Stimulated activated CD4-positive, alpha-beta T cell treated with anti-CD3 and anti-CD28 coated beads, Interleukin-4, amount 100 ng/mL, for 4 hours (primary cell): ENCODE data around the gene RNF217.
"Not testable (repeated sequence)": the region's sequence is repeated elsewhere in the genome, so short reads cannot be mapped to it uniquely, and the experiment has no call there.

Experiments
- DNase-seq, 2 experiments: peaks; one replicate each; pipeline ENCODE4 v3.0.0-alpha.2; 2020

RNF217 gene

GRCh38 chr6:125066964-125067363, 104.7 kb downstream of the RNF217 start:
- no peak for DNase-seq

- DNase-seq = no peak
These were observed 105.3 kb downstream of the RNF217 start for GRCh38 chr6:125067552-125067951.

- DNase-seq = no peak
These were observed 110.8 kb downstream of the RNF217 start for GRCh38 chr6:125073071-125073470.

GRCh38 chr6:125074120-125074519, 111.9 kb downstream of the RNF217 start:
- no peak for DNase-seq

GRCh38 chr6:125075073-125075472, 112.8 kb downstream of the RNF217 start:
- not testable (repeated sequence) for DNase-seq

GRCh38 chr6:125075741-125076481, 113.7 kb downstream of the RNF217 start:
- no peak for DNase-seq

GRCh38 chr6:125076482-125076742, 114.2 kb downstream of the RNF217 start:
- DNase-seq = no peak

GRCh38 chr6:125077453-125077852, 115.2 kb downstream of the RNF217 start:
- DNase-seq = no peak

- DNase-seq = no peak
These were observed 116.5 kb downstream of the RNF217 start for GRCh38 chr6:125078602-125079321.

- DNase-seq = no peak
These were observed 120.9 kb downstream of the RNF217 start for GRCh38 chr6:125082908-125083683.

GRCh38 chr6:125083684-125083990, 121.4 kb downstream of the RNF217 start:
- DNase-seq = no peak

GRCh38 chr6:125086716-125087115, 124.5 kb downstream of the RNF217 start:
- DNase-seq = no peak

GRCh38 chr6:125088963-125089362, 126.7 kb downstream of the RNF217 start:
- DNase-seq = no peak

GRCh38 chr6:125094563-125094962, 132.3 kb downstream of the RNF217 start:
- DNase-seq = no peak

GRCh38 chr6:125095580-125096301, 133.5 kb downstream of the RNF217 start:
- no peak for DNase-seq

GRCh38 chr6:125097186-125097585, 134.9 kb downstream of the RNF217 start:
- no peak for DNase-seq

GRCh38 chr6:125098253-125098652, 136.0 kb downstream of the RNF217 start:
- DNase-seq = no peak

- DNase-seq = peak in 1 of 2 experiments; percentile 6
These were observed 137.2 kb downstream of the RNF217 start for GRCh38 chr6:125099211-125100073.

- DNase-seq = no peak
These were observed 137.9 kb downstream of the RNF217 start for GRCh38 chr6:125100074-125100652.

GRCh38 chr6:125101128-125101527, 138.9 kb downstream of the RNF217 start:
- no peak for DNase-seq

GRCh38 chr6:125101631-125102030, 139.4 kb downstream of the RNF217 start:
- no peak for DNase-seq

GRCh38 chr6:125102411-125102810, 140.2 kb downstream of the RNF217 start:
- DNase-seq = no peak
